Activated naive CD8-positive, alpha-beta T cell treated with anti-CD3 and anti-CD28 coated beads, Interleukin-2, amount 50 U/mL, for 16 hours (primary cell): ENCODE measurements around the gene NMNAT2.
A peak's percentile ranks its signal among the peaks of the same experiment; 100 is the strongest.
"Not testable (repeated sequence)": the region's sequence is repeated elsewhere in the genome, so short reads cannot be mapped to it uniquely, and the experiment has no call there.

Experiments
- DNase-seq: peaks from one replicate; pipeline ENCODE4 v3.0.0-alpha.2; 2020; ENCODE audit warnings: low read depth, low spot score

The NMNAT2 gene

DNA sequence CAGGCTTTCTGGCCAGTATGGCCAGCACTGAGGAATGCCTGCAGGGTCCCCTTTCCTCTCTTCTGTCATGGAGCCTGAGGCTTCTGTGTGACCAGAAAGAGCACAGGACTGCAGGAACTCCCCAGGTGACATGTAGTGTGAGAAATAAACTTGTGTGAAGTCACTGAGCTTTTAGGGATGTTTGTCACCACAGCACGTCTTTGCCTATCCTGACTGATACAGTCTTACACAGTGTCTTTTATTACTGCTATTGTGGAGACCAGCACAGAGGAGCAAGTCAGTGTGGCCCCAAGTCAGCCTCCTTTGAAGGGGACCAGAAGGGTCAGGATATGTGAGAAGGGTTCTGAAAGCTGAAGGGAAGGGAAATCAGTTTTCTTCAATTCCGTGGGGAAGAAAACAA, 129.6 kb downstream of the NMNAT2 start:
- DNase-seq: no peak

DNA sequence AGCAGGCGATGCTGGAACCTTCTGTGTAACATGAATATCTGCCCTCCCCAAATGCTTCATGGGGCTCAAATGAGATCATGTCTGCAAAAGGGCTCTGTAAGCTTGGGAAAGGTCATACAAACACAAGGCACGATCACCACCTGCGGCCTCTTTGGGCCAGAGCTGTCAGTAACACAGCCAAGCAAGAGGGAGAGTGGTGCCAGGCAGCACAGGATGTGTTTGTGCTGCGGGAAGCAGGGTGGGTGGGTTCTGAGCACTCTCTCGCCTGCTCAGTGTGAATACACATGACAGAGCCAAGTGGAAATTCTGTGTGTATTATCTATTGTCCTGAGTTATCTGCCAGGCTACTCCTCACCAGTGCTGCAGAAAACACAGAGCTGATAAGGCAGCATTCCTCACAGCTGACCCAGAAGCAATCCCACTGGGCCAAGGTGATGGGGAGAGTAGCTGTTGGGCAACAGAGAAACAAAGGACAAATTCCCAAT, 130.9 kb downstream of the NMNAT2 start:
- no peak for DNase-seq

GRCh38 chr1:183285746-183286145, 132.4 kb downstream of the NMNAT2 start:
- DNase-seq: no peak

GRCh38 chr1:183285256-183285655, 132.9 kb downstream of the NMNAT2 start:
- DNase-seq: no peak

GRCh38 chr1:183284086-183284485, 134.1 kb downstream of the NMNAT2 start:
- no peak for DNase-seq

GRCh38 chr1:183283286-183283685, 134.9 kb downstream of the NMNAT2 start:
- DNase-seq: no peak

DNA sequence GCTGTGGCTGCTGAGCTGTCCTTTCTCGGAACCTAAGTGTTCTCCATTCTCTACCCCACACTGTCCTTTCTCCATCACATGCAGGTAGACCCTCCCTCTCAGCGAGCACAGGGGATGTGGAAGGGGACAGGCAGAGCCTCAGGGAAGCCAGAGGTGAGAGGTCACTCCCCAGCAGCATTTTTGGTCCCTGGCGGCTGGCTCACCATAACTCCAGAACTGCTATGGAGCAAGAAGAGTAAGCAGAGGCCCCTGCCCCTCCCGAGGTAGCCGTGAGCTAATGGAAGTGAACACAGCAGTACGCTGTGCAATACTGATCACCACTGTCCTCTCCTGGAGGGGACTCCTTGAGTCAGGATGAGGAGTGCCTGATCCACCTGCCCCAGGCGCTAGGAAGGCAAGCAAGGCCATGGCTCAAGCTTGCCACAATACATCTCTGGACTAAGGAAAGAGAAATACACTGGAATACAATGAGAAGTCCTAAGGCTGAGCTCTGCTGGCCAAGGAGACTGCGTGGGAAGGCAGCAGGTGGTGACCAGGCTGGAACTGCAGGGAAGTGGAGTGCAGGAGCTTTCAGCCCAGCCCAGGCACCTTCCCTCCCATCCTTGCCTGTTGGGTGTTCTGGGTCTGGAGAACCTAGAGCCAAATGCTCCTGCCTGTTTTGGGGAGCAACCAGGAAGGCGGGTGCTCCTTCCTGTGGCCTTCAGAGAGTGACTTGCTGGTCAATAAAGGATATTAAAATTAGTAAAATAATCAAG, 135.9 kb downstream of the NMNAT2 start:
- DNase-seq: no peak

DNA sequence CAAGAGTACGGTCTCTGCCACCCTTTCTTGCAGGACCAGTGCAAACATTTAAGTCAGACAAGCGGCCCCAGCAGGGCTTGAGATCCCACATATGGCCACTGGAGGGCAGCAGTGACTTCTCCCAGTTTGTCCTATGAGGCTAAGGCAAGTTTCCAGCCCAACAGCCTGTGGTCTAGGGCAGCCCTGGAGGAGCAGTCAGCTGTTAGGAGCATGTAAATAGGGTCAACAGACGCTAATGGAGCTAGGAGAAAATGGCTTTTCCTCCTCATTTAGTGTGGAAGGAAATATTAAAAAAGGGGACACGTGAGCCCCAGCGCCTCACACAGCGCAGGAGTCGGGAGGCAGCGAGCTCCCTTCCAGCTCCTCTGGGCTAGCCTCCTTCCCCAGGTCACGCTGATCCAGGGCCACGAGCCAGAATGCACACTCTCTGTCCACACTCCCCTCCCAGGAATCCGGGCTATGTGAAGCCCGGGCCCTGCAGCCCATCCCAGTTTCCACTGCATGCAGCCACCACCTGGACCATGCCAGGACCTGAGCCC, 136.6 kb downstream of the NMNAT2 start:
- peak; percentile 21 for DNase-seq

DNA sequence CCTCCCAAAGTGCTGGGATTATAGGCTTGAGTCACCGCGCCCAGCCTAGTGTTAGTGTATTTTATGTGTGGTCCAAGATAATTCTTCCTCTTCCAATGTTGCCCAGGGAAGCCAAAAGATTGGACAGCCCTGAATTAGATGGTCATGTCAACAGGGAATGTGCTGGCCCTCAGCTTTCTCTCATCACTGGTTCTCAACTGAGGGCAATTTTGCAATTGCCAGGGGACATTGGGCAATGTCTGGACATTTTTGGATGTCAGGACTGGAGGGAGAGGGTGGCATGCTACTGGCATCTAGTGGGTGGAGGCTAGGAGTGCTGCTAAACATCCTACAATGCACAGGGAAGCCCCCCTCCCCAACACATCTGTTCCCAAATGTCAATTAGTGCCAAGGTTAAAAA, 137.1 kb downstream of the NMNAT2 start:
- no peak for DNase-seq

DNA sequence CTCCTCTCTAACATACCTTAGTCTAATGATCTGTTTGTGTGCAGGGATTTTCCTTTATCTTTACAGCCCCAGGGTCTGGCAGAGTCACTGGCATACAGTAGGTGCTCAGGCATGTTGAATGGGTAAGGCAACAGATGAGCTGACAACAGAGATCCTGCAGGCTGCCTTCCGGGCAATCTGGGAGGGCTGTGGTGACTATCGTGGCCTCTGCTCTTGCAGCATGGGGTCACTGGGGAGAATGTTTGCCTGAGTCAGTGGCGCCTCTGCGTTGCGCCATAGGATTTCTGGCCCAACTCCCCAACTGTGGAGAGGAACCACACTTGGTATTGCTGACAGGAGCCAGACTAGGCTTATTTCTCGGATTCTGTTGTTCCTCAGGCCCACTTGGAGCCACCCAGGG, 138.3 kb downstream of the NMNAT2 start:
- no peak for DNase-seq

DNA sequence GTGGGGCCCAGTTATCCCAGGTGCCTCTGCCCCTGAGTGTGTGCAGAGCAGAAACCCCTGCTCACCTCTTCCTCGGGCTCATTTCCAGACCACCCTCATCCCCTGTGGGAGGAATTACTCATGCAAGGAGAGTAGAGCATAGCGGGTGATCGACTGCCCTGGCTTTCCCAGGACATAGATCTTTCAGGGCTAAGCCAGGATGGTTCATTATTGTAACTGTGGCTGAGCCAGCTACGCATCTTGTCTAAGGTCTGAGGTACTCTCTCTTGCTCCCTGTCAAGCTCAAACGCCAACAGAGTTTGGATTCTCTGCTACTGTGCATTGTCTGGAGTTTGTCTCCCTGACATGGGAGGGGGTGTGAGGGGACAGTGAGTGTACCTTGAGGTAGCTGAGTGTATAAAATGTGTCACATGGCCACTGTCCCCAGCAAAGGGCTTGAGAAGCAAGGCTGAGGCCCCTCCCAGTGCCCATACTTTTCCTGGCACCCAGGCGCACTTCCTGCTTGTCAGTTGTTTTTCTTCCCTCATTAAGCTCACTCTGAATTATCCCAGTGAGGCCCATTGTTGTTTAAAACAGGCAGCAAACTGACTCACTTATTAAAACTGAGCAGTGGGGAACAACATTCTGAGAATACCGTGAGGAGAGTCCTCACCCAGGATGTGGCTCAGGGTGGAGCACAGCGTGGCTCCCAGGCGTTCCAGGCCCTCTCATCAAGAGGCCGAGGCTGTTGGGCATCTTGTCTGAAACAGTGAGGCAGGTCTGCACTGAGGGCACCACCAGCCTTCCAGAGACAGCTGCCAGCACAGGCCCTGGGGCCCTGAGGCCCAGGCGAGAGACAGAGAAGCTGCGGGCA, 139.2 kb downstream of the NMNAT2 start:
- no peak for DNase-seq

GRCh38 chr1:183277821-183278738, 140.1 kb downstream of the NMNAT2 start:
- no peak for DNase-seq

DNA sequence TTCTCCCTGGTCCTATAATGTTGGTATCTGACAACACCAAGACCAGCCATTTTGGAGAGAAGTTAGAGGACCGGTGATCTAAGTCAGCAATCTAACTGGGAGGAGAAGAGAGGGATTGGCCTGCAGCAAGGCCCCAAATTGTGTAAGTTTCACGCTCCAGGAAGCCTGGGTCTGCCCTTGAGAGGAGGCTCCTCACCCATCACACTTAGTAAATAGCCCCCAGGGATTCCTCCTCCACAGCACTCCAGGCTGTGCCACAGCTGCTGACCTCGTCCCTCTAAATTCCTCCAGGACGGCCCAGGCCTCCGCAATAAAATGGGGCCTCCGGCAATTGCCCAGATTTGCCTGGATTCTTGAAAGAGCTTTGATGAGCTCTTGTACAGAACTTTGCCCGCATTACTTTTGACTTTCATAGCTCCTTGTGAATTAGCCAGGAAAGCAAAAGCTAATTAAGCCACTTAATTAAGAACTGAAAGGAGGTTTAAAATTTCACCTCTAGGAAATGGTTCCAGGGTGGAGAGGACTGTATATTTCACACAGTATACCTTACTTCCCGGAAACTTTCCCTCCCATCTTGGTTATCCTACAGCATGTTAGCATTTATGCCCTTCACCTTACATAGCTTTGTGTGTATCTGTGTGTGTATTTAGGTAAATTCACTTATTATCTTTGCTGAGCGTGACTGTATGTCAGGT, 141.6 kb downstream of the NMNAT2 start:
- no peak for DNase-seq

GRCh38 chr1:183275322-183275721, 142.9 kb downstream of the NMNAT2 start:
- no peak for DNase-seq

DNA sequence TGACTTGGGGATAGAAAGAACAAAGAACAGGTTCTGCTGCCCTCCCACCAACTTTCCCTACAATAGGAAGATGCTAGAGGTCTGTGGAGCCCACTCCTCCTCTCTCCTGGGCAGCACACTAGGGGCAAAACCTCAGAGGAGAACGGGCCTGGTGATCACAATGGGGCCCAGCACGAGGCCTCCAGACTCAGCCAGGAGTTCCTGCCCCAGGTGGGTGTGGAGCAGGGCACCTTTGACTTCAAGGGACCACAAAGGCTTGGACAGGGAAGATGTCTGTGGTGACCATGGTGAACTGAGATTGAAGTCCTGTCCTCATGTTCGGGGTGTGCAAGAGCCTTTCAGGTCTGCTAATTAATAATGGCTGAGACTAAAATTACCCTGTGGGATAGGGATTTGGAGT, 143.3 kb downstream of the NMNAT2 start:
- no peak for DNase-seq

DNA sequence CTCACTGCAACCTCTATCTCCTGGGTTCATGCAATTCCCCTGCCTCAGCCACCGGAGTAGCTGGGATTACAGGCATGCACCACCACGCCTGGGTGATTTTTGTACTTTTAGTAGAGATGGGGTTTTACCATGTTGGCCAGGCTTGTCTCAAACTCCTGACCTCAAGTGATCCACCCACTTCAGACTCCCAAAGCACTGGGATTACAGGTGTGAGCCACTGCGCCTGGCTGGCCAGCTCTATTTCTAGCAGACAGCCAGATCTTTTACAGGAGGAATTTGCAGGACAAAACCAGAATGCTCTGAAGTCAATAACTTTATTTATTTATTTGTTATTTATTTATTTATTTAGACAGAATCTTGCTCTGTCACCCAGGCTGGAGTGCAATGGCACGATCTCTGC, 144.2 kb downstream of the NMNAT2 start:
- not testable (repeated sequence) for DNase-seq

DNA sequence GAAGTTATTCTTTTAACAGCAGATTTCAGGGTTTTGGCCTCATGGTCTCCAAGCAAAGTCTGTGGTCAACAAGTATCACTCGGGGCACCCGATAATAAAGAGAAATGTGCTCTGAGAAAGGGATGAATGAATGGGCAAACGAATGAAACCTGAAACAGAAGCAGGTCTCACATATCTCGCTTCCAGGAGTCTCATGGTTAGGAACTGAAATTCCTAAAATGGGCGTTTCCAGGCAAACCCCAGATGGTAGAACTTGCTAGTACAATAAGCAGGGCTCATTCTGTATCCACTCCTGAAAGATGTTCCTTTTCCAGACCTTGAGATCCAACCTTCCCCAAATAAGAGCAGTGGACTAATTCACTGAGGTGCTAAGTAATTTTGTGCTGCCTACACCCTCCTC, 144.9 kb downstream of the NMNAT2 start:
- no peak for DNase-seq

DNA sequence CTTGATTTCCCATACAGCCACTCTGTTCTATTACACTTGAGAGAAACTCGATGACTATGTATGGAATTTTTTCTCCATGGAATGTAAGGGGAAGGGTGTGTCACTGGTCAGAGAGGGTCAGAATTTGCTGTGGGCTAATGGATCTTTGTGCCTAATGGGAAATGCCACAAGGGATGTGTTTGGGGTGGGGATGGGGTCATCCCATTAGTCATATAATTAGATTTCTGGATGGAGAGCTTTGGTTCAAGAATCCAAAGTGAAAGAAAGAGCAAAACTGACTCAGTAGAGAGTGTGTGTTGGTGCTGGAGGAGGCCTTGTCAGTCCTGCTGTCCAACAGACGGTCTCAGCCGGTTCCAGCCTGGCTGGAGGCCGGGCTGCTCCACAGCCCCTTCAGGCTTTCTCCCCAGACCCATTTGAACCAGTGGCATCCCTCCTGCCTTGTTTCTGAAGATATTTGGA, 145.8 kb downstream of the NMNAT2 start:
- DNase-seq: no peak

GRCh38 chr1:183270541-183271141, 147.5 kb downstream of the NMNAT2 start:
- DNase-seq: no peak
